ENCODE measurements around the gene CYSTM1. TPM values are rescaled to one million over a fixed set of nuclear protein-coding genes. Genes with fewer than 3 reads are reported as not detected.

Gene CYSTM1
- total RNA-seq, 4 donors from 2014 or later = 44.9 to 77.6 (median 63.5) TPM

GRCh38 chr5:140244525-140245025 lies 69.6 kb downstream of the CYSTM1 start:
- H3K27me3 ChIP-seq = no peaks in the 10 kb centered on the region
- H3K36me3 ChIP-seq = peaks cover 0 to 21% (median 0%) of the 10 kb centered on the region in 3 donors
- TF ChIP-seq EP300 (IDR thresholded peaks at IDR 0.05) = peak in 1 of 2 donors; percentile 67
- TF ChIP-seq CTCF (IDR thresholded peaks at IDR 0.05) = peak; percentile 80 to 96 (median 90)
- no peak for TF ChIP-seq POLR2A (IDR thresholded peaks at IDR 0.05)
- H3K4me3 ChIP-seq = no peak overlapping the region
- peak; percentile 87 to 91 for DNase-seq (ENCODE audit: low spot score in 2 of 2)
- 10 to 14% methylated on average over 14 of the region's 14 CpGs for WGBS, 2 donors
- H3K4me1 ChIP-seq = peaks cover 0 to 63% (median 38%) of the 10 kb centered on the region in 4 donors
- H3K27ac ChIP-seq = peak overlapping the region in 1 of 4 donors; percentile 62
- no peaks in the 10 kb centered on the region for H3K9me3 ChIP-seq

- H3K27ac ChIP-seq = peak overlapping the region in 2 of 4 donors; percentile 36 to 62
- WGBS, 2 donors = 70 to 78% methylated on average over 5 of the region's 5 CpGs
- H3K4me3 ChIP-seq = no peak overlapping the region
- peaks cover 0 to 58% (median 34%) of the 10 kb centered on the region in 4 donors for H3K4me1 ChIP-seq
- peaks cover 0 to 28% (median 0%) of the 10 kb centered on the region in 3 donors for H3K36me3 ChIP-seq
- H3K9me3 ChIP-seq = no peaks in the 10 kb centered on the region
- no peaks in the 10 kb centered on the region for H3K27me3 ChIP-seq
- DNase-seq (ENCODE audit: low spot score in 2 of 2) = no peak
- TF ChIP-seq POLR2A (IDR thresholded peaks at IDR 0.05) (no peak), EP300 (IDR thresholded peaks at IDR 0.05) (peak in 1 of 2 donors; percentile 18)
These were observed 70.4 kb downstream of the CYSTM1 start for GRCh38 chr5:140245341-140245740.

- TF ChIP-seq POLR2A (IDR thresholded peaks at IDR 0.05) (no peak), EP300 (IDR thresholded peaks at IDR 0.05) (no peak), CTCF (IDR thresholded peaks at IDR 0.05) (no peak)
These were observed 70.9 kb downstream of the CYSTM1 start for GRCh38 chr5:140245926-140246325.

GRCh38 chr5:140246378-140247122 lies 71.6 kb downstream of the CYSTM1 start:
- Histone ChIP-seq H3K4me3 (no peak overlapping the region), H3K27me3 (no peaks in the 10 kb centered on the region), H3K4me1 (peaks cover 0 to 58% (median 30%) of the 10 kb centered on the region in 4 donors), H3K9me3 (no peaks in the 10 kb centered on the region), H3K27ac (peak overlapping the region in 3 of 4 donors; percentile 15 to 62 (median 31)), H3K36me3 (peaks cover 0 to 30% (median 0%) of the 10 kb centered on the region in 3 donors)
- 38 to 42% methylated on average over 8 of the region's 8 CpGs for WGBS, 2 donors
- TF ChIP-seq CTCF (IDR thresholded peaks at IDR 0.05) = no peak
- DNase-seq (ENCODE audit: low spot score in 2 of 2) = no peak

More at GRCh38 chr5:140245926-140246325, 70.9 kb downstream of the CYSTM1 start:
- Histone ChIP-seq H3K36me3 (peaks cover 0 to 30% (median 0%) of the 10 kb centered on the region in 3 donors), H3K27me3 (no peaks in the 10 kb centered on the region), H3K4me1 (peaks cover 0 to 58% (median 32%) of the 10 kb centered on the region in 4 donors), H3K4me3 (no peak overlapping the region), H3K9me3 (no peaks in the 10 kb centered on the region), H3K27ac (peak overlapping the region in 3 of 4 donors; percentile 15 to 62 (median 36))
- WGBS, 2 donors = 90% methylated on average over 7 of the region's 7 CpGs
- DNase-seq (ENCODE audit: low spot score in 2 of 2) = no peak

GRCh38 chr5:140248414-140248813 lies 73.4 kb downstream of the CYSTM1 start:
- Histone ChIP-seq H3K36me3 (peaks cover 0 to 24% (median 0%) of the 10 kb centered on the region in 3 donors), H3K4me1 (peaks cover 0 to 62% (median 33%) of the 10 kb centered on the region in 4 donors), H3K4me3 (no peak overlapping the region), H3K9me3 (no peaks in the 10 kb centered on the region), H3K27me3 (no peaks in the 10 kb centered on the region), H3K27ac (no peak overlapping the region)
- DNase-seq (ENCODE audit: low spot score in 2 of 2) = no peak
- TF ChIP-seq EP300 (IDR thresholded peaks at IDR 0.05) (no peak), POLR2A (IDR thresholded peaks at IDR 0.05) (no peak), CTCF (IDR thresholded peaks at IDR 0.05) (no peak)
- 88 to 95% methylated on average over 3 of the region's 3 CpGs for WGBS, 2 donors
